H1 (cell line): ENCODE data around the gene TWIST2. TPM values are rescaled to one million over a fixed set of nuclear protein-coding genes. Genes with fewer than 3 reads are reported as not detected.

Experiments
- BRCA1 ChIP-seq: IDR thresholded peaks from 2 replicates; pipeline ENCODE4 v1.6.1; 2012; ENCODE audit warnings: low read depth, low read length, improper control_type of control experiment
- JUN ChIP-seq: IDR thresholded peaks from 2 replicates; pipeline ENCODE4 v1.6.1; 2011; ENCODE audit warnings: low read depth, mild to moderate bottlenecking, improper control_type of control experiment, low read length
- JUND ChIP-seq: IDR thresholded peaks from 2 replicates; pipeline ENCODE4 v1.6.1; 2011; ENCODE audit warnings: mild to moderate bottlenecking, improper control_type of control experiment, low read length
- POLR2A ChIP-seq, 2 experiments: IDR thresholded peaks; 1 replicate in 1 of 2; 2 replicates in 1 of 2; pipeline ENCODE4 v1.6.1; 2011; ENCODE audit warnings: low read depth in 2 of 2, low read length in 2 of 2, mild to moderate bottlenecking in 2 of 2; ENCODE audit errors: control extremely low read depth in 1 of 2
- polyA plus RNA-seq, 7 experiments: library from polyadenylated mRNA; depleted of rRNA in 3 of 7; stranded (reverse) in 5 of 7; unstranded in 2 of 7; fragments of >200 nt in 5 of 7; fragments of 200-250 nt in 2 of 7; gene quantifications; 1 replicate in 5 of 7; 2 replicates in 1 of 7; 4 replicates in 1 of 7; pipeline versions ENCODE4 v1.2.1 to v1.2.3, GENCODE V29; 2011 to 2013; ENCODE audit warnings: missing spikeins in 2 of 7, mixed read lengths in 2 of 7
- total RNA-seq: library from RNA; stranded (reverse); fragmentation: NEBNext Ultra II Directional; extraction: Animal tissue kit (Norgen Biotek cat#: 25700); gene quantifications from 2 replicates; pipeline ENCODE4 v1.2.1, GENCODE V29; 2021
- TF ChIP-seq, protein P1 (sequence below): IDR thresholded peaks from 2 replicates; pipeline ENCODE4 v1.6.1; 2012; ENCODE audit warnings: low read length, inconsistent platforms

The TWIST2 gene
- total and polyA plus RNA-seq, 2 of the 8 experiments (the other 6 are each of a cell fraction or from before 2014, with no cell fraction given): 2.6 to 4.3 TPM

DNA sequence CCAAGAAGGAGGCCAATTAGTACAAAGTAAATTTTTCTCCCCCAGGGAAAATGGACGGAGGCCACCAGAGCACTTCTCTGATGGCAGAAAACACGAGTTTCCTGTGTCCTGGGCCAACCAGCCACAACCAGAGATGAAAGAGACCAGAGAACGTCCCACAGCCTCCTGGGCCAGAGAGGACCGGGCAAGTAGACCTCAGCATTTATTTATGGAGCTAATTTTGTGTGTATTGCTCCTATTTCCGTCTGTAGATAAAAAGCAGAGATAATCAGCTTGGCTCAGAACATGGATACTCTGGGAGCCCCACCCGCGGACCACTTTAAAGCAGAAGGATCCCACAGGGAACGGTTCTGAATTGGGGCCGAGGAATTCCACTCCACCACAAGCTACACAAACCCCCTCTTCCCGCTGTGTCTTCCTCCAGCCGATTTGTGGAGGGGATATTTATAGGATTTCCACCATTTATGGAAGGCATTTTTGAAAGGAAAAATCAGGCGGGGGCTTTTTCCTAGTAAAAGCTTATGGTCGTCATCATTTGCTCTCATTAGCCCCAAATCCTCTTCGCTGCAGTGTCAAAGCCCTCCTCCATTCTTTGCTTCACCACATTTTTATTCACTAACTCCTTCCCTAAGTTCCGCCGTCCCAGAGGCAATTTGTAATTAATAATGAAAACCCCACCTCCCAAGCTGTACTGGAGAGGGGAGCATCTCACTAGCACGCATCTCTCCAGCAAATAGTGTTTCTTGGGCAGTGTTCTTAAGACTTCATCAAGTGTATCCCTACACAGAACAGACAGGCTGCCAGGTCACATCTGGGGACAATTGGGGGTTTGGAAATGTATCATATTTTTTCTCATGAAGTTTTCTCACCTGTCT, 43.7 kb upstream of the TWIST2 start (continued):
- no peak for TF ChIP-seq JUND
- no peak for TF ChIP-seq BRCA1
- TF ChIP-seq, protein P1, sequence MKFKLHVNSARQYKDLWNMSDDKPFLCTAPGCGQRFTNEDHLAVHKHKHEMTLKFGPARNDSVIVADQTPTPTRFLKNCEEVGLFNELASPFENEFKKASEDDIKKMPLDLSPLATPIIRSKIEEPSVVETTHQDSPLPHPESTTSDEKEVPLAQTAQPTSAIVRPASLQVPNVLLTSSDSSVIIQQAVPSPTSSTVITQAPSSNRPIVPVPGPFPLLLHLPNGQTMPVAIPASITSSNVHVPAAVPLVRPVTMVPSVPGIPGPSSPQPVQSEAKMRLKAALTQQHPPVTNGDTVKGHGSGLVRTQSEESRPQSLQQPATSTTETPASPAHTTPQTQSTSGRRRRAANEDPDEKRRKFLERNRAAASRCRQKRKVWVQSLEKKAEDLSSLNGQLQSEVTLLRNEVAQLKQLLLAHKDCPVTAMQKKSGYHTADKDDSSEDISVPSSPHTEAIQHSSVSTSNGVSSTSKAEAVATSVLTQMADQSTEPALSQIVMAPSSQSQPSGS: no peak
- no peak for TF ChIP-seq POLR2A (IDR thresholded peaks at IDR 0.05; ENCODE audit: control extremely low read depth in 1 of 2, low read depth in 2 of 2, low read length in 2 of 2)
- no peak for TF ChIP-seq JUN
